WI38 (cell line): ENCODE measurements around the gene KIF26B.

ENCODE experiments used
- H3K4me3 ChIP-seq: 2 replicates; pipeline ENCODE4 v1.5.1; 2011; ENCODE audit warnings: low read depth, mild to moderate bottlenecking, control low read depth, low read length
- TF ChIP-seq, protein P1 (sequence below): IDR thresholded peaks from 2 replicates; pipeline ENCODE4 v1.5.1; 2012; ENCODE audit warnings: low read depth, mild to moderate bottlenecking, control low read depth, low read length

KIF26B gene

GRCh38 chr1:245153081-245153551, 1.7 kb upstream of the KIF26B start:
- H3K4me3 ChIP-seq: peak overlapping the region; percentile 65
- TF ChIP-seq, protein P1, sequence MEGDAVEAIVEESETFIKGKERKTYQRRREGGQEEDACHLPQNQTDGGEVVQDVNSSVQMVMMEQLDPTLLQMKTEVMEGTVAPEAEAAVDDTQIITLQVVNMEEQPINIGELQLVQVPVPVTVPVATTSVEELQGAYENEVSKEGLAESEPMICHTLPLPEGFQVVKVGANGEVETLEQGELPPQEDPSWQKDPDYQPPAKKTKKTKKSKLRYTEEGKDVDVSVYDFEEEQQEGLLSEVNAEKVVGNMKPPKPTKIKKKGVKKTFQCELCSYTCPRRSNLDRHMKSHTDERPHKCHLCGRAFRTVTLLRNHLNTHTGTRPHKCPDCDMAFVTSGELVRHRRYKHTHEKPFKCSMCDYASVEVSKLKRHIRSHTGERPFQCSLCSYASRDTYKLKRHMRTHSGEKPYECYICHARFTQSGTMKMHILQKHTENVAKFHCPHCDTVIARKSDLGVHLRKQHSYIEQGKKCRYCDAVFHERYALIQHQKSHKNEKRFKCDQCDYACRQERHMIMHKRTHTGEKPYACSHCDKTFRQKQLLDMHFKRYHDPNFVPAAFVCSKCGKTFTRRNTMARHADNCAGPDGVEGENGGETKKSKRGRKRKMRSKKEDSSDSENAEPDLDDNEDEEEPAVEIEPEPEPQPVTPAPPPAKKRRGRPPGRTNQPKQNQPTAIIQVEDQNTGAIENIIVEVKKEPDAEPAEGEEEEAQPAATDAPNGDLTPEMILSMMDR: peak; percentile 42; the same call in 1 of the 2 replicates

GRCh38 chr1:245153552-245154428, 995 bp upstream of the KIF26B start:
- TF ChIP-seq, protein P1: no peak
- H3K4me3 ChIP-seq: peak overlapping the region; percentile 65

- TF ChIP-seq, protein P1: no peak
These were observed 671 bp downstream of the KIF26B start for GRCh38 chr1:245155272-245156040.

DNA sequence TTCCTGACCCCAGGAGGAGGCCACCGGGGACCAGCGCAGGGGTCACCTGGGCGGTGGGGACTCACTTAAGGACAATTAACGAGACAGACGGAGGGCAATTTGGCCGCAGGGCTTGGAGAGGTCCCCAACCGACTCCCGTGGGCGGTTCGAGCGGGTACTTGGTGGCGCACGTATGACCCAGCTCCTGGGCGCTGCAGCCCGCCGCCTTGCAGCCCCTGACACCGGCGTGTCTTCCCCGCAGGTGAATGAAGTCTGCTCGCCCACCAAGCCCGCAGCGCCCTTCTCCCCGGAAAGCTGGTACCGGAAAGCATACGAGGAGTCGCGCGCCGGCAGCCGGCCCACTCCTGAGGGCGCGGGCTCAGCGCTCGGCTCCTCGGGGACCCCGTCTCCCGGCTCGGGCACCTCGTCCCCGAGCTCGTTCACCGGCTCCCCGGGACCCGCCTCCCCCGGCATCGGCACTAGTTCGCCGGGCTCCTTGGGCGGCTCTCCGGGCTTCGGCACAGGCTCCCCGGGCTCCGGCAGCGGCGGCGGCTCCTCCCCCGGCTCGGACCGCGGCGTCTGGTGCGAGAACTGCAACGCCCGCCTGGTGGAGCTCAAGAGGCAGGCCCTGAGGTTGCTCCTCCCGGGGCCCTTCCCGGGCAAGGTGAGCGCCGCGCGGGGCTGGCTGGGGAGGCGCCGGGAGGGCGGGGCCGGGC, 1.4 kb downstream of the KIF26B start:
- H3K4me3 ChIP-seq: peak overlapping the region; percentile 65
- TF ChIP-seq, protein P1: peak; percentile 63

More at GRCh38 chr1:245155272-245156040, 671 bp downstream of the KIF26B start:
- peak overlapping the region; percentile 65 for H3K4me3 ChIP-seq

DNA sequence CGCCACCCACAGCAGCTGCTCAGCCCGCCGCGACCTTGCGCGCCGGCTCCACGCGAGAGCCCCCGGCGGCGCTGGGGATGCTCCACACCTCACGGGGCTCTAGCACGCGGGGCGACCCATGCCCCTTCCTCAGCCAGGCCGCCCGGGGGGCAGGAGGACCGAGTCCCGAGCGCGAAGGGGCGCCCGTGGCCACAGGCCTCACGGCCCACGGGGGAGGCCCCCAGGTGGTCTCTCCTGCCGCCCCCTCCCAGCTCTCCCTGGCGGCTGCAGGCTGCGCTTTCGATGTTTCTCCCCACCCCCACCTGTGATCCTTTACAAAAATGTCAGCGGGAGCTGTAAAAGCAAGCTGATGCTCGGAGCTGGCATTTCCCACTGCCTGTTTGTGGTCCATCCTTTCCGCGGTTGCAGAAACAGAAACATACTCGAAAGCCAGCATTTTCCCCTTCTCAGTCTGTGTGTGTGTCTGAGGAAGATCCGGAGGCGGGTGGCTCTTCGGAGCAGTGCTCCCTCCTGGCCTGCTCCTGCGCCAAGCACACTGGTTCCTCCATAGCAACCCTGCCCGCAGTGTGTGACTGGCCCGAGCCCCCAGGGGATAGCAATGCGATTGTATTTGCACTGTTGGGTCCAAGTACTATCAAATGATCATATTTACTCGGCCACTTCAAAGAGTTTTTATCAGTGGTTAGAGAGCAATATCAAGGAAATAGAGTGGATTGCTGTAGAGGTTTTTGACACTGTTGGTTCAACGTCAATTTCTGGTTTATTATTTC, 2.1 kb downstream of the KIF26B start:
- TF ChIP-seq, protein P1: no peak
- H3K4me3 ChIP-seq: peak overlapping the region; percentile 65

DNA sequence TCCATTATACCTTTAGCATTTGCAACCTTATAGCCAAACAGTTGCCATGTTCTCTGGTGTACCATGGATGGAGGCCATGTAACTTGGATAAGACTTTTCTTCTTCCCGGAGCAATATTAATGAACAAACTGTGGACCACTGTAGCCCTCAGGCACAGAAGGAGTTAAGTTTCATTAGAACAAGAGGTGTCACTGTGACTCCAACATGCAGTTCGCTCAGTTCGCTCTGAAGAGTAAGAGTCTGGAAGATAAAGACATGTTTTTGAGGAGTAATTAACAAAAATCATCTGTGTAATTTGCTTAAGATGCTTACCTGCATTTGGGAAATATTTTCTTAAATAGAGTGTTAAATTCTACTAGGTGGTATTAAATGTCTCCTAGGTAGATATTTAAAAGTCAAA, 4.1 kb downstream of the KIF26B start:
- H3K4me3 ChIP-seq: no peak overlapping the region
- TF ChIP-seq, protein P1: no peak
